ENCODE measurements around the gene DPP6.

The DPP6 gene

DNA sequence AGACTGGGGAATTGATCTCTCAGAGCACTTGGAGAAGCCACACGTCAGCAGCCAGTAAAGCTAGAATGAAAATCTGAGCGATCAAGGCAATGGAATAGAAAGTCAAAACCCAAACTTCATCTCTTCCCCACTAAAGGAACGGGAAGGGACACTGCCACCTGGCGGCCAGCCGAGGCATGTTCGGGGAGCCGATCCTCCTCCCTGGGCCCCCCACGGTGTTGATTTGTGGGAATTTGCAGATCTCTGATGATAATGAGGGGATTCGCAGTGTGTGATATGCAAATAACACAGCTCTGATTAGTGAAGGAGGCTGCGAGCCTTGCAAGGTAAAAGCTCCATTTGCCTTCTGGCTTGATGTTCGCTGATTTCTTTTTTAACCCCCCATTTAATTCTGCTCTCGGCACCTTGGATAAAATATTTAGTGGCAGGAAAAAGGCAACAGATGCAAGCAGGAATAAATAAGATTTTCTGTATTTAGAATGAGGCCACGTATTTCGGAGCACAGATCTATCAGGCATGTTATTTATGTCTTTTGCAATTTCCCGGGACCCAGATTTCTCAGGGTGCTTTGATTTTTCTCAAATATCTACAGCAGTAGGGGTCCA is 692.2 kb downstream of the DPP6 start:
- Histone ChIP-seq H3K4me1 (ENCODE audit: control insufficient read depth in 1 of 2, insufficient read depth in 2 of 2, low read length in 2 of 2) (no peaks in the 10 kb centered on the region), H3K27me3 (ENCODE audit: control insufficient read depth in 1 of 2, insufficient read depth in 2 of 2, low read length in 2 of 2) (no peaks in the 10 kb centered on the region), H3K9me3 (ENCODE audit: control insufficient read depth in 1 of 2, low read length in 2 of 2) (no peaks in the 10 kb centered on the region), H3K4me3 (ENCODE audit: low read depth in 1 of 2, low read length in 2 of 2) (no peak overlapping the region), H3K36me3 (ENCODE audit: control insufficient read depth in 1 of 2, insufficient read depth in 2 of 2, low read length in 2 of 2) (no peaks in the 10 kb centered on the region), H3K9ac (ENCODE audit: low read depth in 1 of 2, low read length in 2 of 2) (no peak overlapping the region), H3K27ac (ENCODE audit: low read depth, low read length) (no peak overlapping the region)

DNA sequence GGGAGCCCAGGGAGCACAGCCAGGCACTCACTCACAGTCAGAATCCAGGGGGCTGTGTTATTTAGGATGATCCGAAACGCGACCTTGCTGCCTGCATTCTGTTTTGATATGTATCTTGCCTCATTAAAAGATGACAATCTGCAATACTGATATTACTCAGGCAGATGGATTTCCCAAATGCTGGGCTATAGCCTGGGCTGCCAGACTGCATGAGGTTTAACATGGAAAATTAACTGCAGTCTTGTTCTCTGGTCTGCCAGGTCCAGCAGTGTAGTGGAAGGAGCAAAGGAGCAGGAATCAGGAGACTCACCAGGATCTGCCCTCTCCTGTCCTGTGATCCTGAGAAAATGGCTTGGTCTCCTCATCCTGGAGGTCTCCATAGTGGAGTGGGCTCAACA is 692.7 kb downstream of the DPP6 start:
- no peaks in the 10 kb centered on the region for H3K27me3 ChIP-seq (ENCODE audit: control insufficient read depth in 1 of 2, insufficient read depth in 2 of 2, low read length in 2 of 2)
- no peaks in the 10 kb centered on the region for H3K9me3 ChIP-seq (ENCODE audit: control insufficient read depth in 1 of 2, low read length in 2 of 2)
- no peaks in the 10 kb centered on the region for H3K4me1 ChIP-seq (ENCODE audit: control insufficient read depth in 1 of 2, insufficient read depth in 2 of 2, low read length in 2 of 2)
- no peak overlapping the region for H3K9ac ChIP-seq (ENCODE audit: low read depth in 1 of 2, low read length in 2 of 2)
- no peak overlapping the region for H3K4me3 ChIP-seq (ENCODE audit: low read depth in 1 of 2, low read length in 2 of 2)
- no peak overlapping the region for H3K27ac ChIP-seq (ENCODE audit: low read depth, low read length)
- no peaks in the 10 kb centered on the region for H3K36me3 ChIP-seq (ENCODE audit: control insufficient read depth in 1 of 2, insufficient read depth in 2 of 2, low read length in 2 of 2)

- H3K27me3 ChIP-seq (ENCODE audit: control insufficient read depth in 1 of 2, insufficient read depth in 2 of 2, low read length in 2 of 2) = no peaks in the 10 kb centered on the region
- H3K9ac ChIP-seq (ENCODE audit: low read depth in 1 of 2, low read length in 2 of 2) = no peak overlapping the region
- H3K4me3 ChIP-seq (ENCODE audit: low read depth in 1 of 2, low read length in 2 of 2) = no peak overlapping the region
- no peaks in the 10 kb centered on the region for H3K4me1 ChIP-seq (ENCODE audit: control insufficient read depth in 1 of 2, insufficient read depth in 2 of 2, low read length in 2 of 2)
- no peaks in the 10 kb centered on the region for H3K36me3 ChIP-seq (ENCODE audit: control insufficient read depth in 1 of 2, insufficient read depth in 2 of 2, low read length in 2 of 2)
- no peak overlapping the region for H3K27ac ChIP-seq (ENCODE audit: low read depth, low read length)
- no peaks in the 10 kb centered on the region for H3K9me3 ChIP-seq (ENCODE audit: control insufficient read depth in 1 of 2, low read length in 2 of 2)
These were observed 694.6 kb downstream of the DPP6 start for GRCh38 chr7:154746571-154747360.

DNA sequence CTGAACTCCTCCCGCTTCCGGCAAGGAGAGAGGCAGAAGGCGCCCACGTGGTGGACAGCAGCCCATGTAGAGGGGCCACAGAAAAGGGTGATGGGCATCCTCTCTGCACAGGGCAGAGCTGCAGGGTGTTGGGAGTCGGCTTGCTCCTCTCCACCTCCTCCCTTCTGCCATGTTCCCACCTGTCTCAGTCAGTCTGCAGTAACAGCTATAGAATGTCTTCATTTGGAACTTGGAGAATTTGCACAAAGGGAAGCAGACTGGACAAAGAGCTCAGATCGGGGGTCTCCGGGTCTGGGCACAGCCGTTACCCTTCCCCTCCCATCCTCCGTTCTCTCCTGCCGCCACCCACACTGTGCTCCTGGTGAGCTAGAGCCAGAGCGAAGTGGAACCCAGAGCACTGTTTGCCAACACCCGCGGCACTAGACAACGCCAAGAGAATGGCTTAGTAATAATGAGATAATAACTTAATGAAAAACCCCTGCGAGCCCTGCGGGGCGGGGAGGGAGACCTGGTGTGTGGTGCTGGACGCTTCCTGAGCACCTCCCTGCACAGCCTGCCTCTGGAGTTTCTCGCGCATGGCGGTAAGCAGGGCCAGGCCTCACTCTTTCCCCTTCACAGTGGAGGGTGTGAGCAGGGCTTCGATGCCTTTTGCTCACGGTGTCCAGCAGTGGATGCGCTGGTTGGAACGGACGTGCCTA is 696.0 kb downstream of the DPP6 start:
- Histone ChIP-seq H3K27me3 (ENCODE audit: control insufficient read depth in 1 of 2, insufficient read depth in 2 of 2, low read length in 2 of 2) (no peaks in the 10 kb centered on the region), H3K36me3 (ENCODE audit: control insufficient read depth in 1 of 2, insufficient read depth in 2 of 2, low read length in 2 of 2) (no peaks in the 10 kb centered on the region), H3K9ac (ENCODE audit: low read depth in 1 of 2, low read length in 2 of 2) (no peak overlapping the region)

GRCh38 chr7:154750353-154750801 is 698.2 kb downstream of the DPP6 start:
- Histone ChIP-seq H3K9ac (ENCODE audit: low read depth in 1 of 2, low read length in 2 of 2) (no peak overlapping the region), H3K4me1 (ENCODE audit: control insufficient read depth in 1 of 2, insufficient read depth in 2 of 2, low read length in 2 of 2) (no peaks in the 10 kb centered on the region), H3K36me3 (ENCODE audit: control insufficient read depth in 1 of 2, insufficient read depth in 2 of 2, low read length in 2 of 2) (no peaks in the 10 kb centered on the region), H3K9me3 (ENCODE audit: control insufficient read depth in 1 of 2, low read length in 2 of 2) (no peaks in the 10 kb centered on the region), H3K4me3 (ENCODE audit: low read depth in 1 of 2, low read length in 2 of 2) (no peak overlapping the region), H3K27me3 (ENCODE audit: control insufficient read depth in 1 of 2, insufficient read depth in 2 of 2, low read length in 2 of 2) (no peaks in the 10 kb centered on the region), H3K27ac (ENCODE audit: low read depth, low read length) (no peak overlapping the region)

More for the DNA sequence above, 696.0 kb downstream of the DPP6 start:
- Histone ChIP-seq H3K4me3 (ENCODE audit: low read depth in 1 of 2, low read length in 2 of 2) (no peak overlapping the region), H3K9me3 (ENCODE audit: control insufficient read depth in 1 of 2, low read length in 2 of 2) (no peaks in the 10 kb centered on the region), H3K4me1 (ENCODE audit: control insufficient read depth in 1 of 2, insufficient read depth in 2 of 2, low read length in 2 of 2) (no peaks in the 10 kb centered on the region), H3K27ac (ENCODE audit: low read depth, low read length) (no peak overlapping the region)

- Histone ChIP-seq H3K27me3 (ENCODE audit: control insufficient read depth in 1 of 2, insufficient read depth in 2 of 2, low read length in 2 of 2) (no peaks in the 10 kb centered on the region), H3K9me3 (ENCODE audit: control insufficient read depth in 1 of 2, low read length in 2 of 2) (no peaks in the 10 kb centered on the region), H3K9ac (ENCODE audit: low read depth in 1 of 2, low read length in 2 of 2) (no peak overlapping the region), H3K27ac (ENCODE audit: low read depth, low read length) (no peak overlapping the region), H3K4me3 (ENCODE audit: low read depth in 1 of 2, low read length in 2 of 2) (no peak overlapping the region), H3K4me1 (ENCODE audit: control insufficient read depth in 1 of 2, insufficient read depth in 2 of 2, low read length in 2 of 2) (no peaks in the 10 kb centered on the region), H3K36me3 (ENCODE audit: control insufficient read depth in 1 of 2, insufficient read depth in 2 of 2, low read length in 2 of 2) (no peaks in the 10 kb centered on the region)
These were observed 701.0 kb downstream of the DPP6 start for GRCh38 chr7:154753226-154753625.

GRCh38 chr7:154757756-154758155 is 705.6 kb downstream of the DPP6 start:
- Histone ChIP-seq H3K4me1 (ENCODE audit: control insufficient read depth in 1 of 2, insufficient read depth in 2 of 2, low read length in 2 of 2) (no peaks in the 10 kb centered on the region), H3K27me3 (ENCODE audit: control insufficient read depth in 1 of 2, insufficient read depth in 2 of 2, low read length in 2 of 2) (no peaks in the 10 kb centered on the region), H3K4me3 (ENCODE audit: low read depth in 1 of 2, low read length in 2 of 2) (no peak overlapping the region), H3K36me3 (ENCODE audit: control insufficient read depth in 1 of 2, insufficient read depth in 2 of 2, low read length in 2 of 2) (no peaks in the 10 kb centered on the region), H3K9ac (ENCODE audit: low read depth in 1 of 2, low read length in 2 of 2) (no peak overlapping the region), H3K27ac (ENCODE audit: low read depth, low read length) (no peak overlapping the region), H3K9me3 (ENCODE audit: control insufficient read depth in 1 of 2, low read length in 2 of 2) (no peaks in the 10 kb centered on the region)

GRCh38 chr7:154759989-154760388 is 707.8 kb downstream of the DPP6 start:
- H3K4me1 ChIP-seq (ENCODE audit: control insufficient read depth in 1 of 2, insufficient read depth in 2 of 2, low read length in 2 of 2) = no peaks in the 10 kb centered on the region
- H3K27me3 ChIP-seq (ENCODE audit: control insufficient read depth in 1 of 2, insufficient read depth in 2 of 2, low read length in 2 of 2) = no peaks in the 10 kb centered on the region
- no peak overlapping the region for H3K27ac ChIP-seq (ENCODE audit: low read depth, low read length)
- H3K36me3 ChIP-seq (ENCODE audit: control insufficient read depth in 1 of 2, insufficient read depth in 2 of 2, low read length in 2 of 2) = no peaks in the 10 kb centered on the region
- no peak overlapping the region for H3K9ac ChIP-seq (ENCODE audit: low read depth in 1 of 2, low read length in 2 of 2)
- no peak overlapping the region for H3K4me3 ChIP-seq (ENCODE audit: low read depth in 1 of 2, low read length in 2 of 2)
- H3K9me3 ChIP-seq (ENCODE audit: control insufficient read depth in 1 of 2, low read length in 2 of 2) = no peaks in the 10 kb centered on the region

GRCh38 chr7:154765118-154765517 is 712.9 kb downstream of the DPP6 start:
- no peak overlapping the region for H3K27ac ChIP-seq (ENCODE audit: low read depth, low read length)
- H3K4me3 ChIP-seq (ENCODE audit: low read depth in 1 of 2, low read length in 2 of 2) = no peak overlapping the region
- H3K9ac ChIP-seq (ENCODE audit: low read depth in 1 of 2, low read length in 2 of 2) = no peak overlapping the region
- H3K9me3 ChIP-seq (ENCODE audit: control insufficient read depth in 1 of 2, low read length in 2 of 2) = no peaks in the 10 kb centered on the region
- H3K27me3 ChIP-seq (ENCODE audit: control insufficient read depth in 1 of 2, insufficient read depth in 2 of 2, low read length in 2 of 2) = no peaks in the 10 kb centered on the region
- H3K4me1 ChIP-seq (ENCODE audit: control insufficient read depth in 1 of 2, insufficient read depth in 2 of 2, low read length in 2 of 2) = no peaks in the 10 kb centered on the region
- H3K36me3 ChIP-seq (ENCODE audit: control insufficient read depth in 1 of 2, insufficient read depth in 2 of 2, low read length in 2 of 2) = no peaks in the 10 kb centered on the region

- H3K27ac ChIP-seq (ENCODE audit: low read depth, low read length) = no peak overlapping the region
- no peaks in the 10 kb centered on the region for H3K27me3 ChIP-seq (ENCODE audit: control insufficient read depth in 1 of 2, insufficient read depth in 2 of 2, low read length in 2 of 2)
- no peak overlapping the region for H3K9ac ChIP-seq (ENCODE audit: low read depth in 1 of 2, low read length in 2 of 2)
- no peaks in the 10 kb centered on the region for H3K36me3 ChIP-seq (ENCODE audit: control insufficient read depth in 1 of 2, insufficient read depth in 2 of 2, low read length in 2 of 2)
- H3K4me3 ChIP-seq (ENCODE audit: low read depth in 1 of 2, low read length in 2 of 2) = no peak overlapping the region
- no peaks in the 10 kb centered on the region for H3K4me1 ChIP-seq (ENCODE audit: control insufficient read depth in 1 of 2, insufficient read depth in 2 of 2, low read length in 2 of 2)
- H3K9me3 ChIP-seq (ENCODE audit: control insufficient read depth in 1 of 2, low read length in 2 of 2) = no peaks in the 10 kb centered on the region
These were observed 714.9 kb downstream of the DPP6 start for GRCh38 chr7:154767142-154767541.
